ENCODE measurements around the gene RMC1.
"Not testable (repeated sequence)": the region's sequence is repeated elsewhere in the genome, so short reads cannot be mapped to it uniquely, and the experiment has no call there.

Gene RMC1

GRCh38 chr18:23553887-23554286 is 50.6 kb downstream of the RMC1 start:
- Histone ChIP-seq H3K27me3 (ENCODE audit: insufficient read depth, poor library complexity, severe bottlenecking) (no peaks in the 10 kb centered on the region), H3K4me3 (replicated peaks; ENCODE audit: insufficient read depth, low read length) (no peak overlapping the region), H3K27ac (replicated peaks) (no peak overlapping the region)
- no peak for DNase-seq (ENCODE audit: low read depth in 1 of 2, low spot score in 1 of 2)
- TF ChIP-seq GABPA (IDR thresholded peaks at IDR 0.05; ENCODE audit: low read depth) (no peak), CTCF (IDR thresholded peaks at IDR 0.05; ENCODE audit: insufficient read depth, low read length) (no peak)

GRCh38 chr18:23556145-23556780 is 53.0 kb downstream of the RMC1 start:
- no peak overlapping the region for H3K4me3 ChIP-seq (replicated peaks; ENCODE audit: insufficient read depth, low read length)
- H3K27ac ChIP-seq (replicated peaks) = no peak overlapping the region
- TF ChIP-seq POLR2AphosphoS5 (IDR thresholded peaks at IDR 0.05; ENCODE audit: low read depth) = no peak
- no peak for TF ChIP-seq GABPA (IDR thresholded peaks at IDR 0.05; ENCODE audit: low read depth)
- TF ChIP-seq CTCF (IDR thresholded peaks at IDR 0.05; ENCODE audit: insufficient read depth, low read length) = no peak
- TF ChIP-seq SPI1 (IDR thresholded peaks at IDR 0.05; ENCODE audit: borderline replicate concordance, low read depth) = no peak
- no peak for TF ChIP-seq REST (IDR thresholded peaks at IDR 0.05; ENCODE audit: insufficient replicate concordance, low read depth)
- DNase-seq (ENCODE audit: low read depth in 1 of 2, low spot score in 1 of 2) = no peak
- H3K27me3 ChIP-seq (ENCODE audit: insufficient read depth, poor library complexity, severe bottlenecking) = no peaks in the 10 kb centered on the region

- not testable (repeated sequence) for H3K27me3 ChIP-seq (ENCODE audit: insufficient read depth, poor library complexity, severe bottlenecking); H3K4me3 ChIP-seq (replicated peaks; ENCODE audit: insufficient read depth, low read length); H3K27ac ChIP-seq (replicated peaks); DNase-seq (ENCODE audit: low read depth in 1 of 2, low spot score in 1 of 2)
These were observed 54.2 kb downstream of the RMC1 start for GRCh38 chr18:23557511-23557910.

- DNase-seq (ENCODE audit: low read depth in 1 of 2, low spot score in 1 of 2) = no peak
- H3K27me3 ChIP-seq (ENCODE audit: insufficient read depth, poor library complexity, severe bottlenecking) = no peaks in the 10 kb centered on the region
- TF ChIP-seq CTCF (IDR thresholded peaks at IDR 0.05; ENCODE audit: insufficient read depth, low read length) (no peak), SPI1 (IDR thresholded peaks at IDR 0.05; ENCODE audit: borderline replicate concordance, low read depth) (no peak), GABPA (IDR thresholded peaks at IDR 0.05; ENCODE audit: low read depth) (no peak), POLR2AphosphoS5 (IDR thresholded peaks at IDR 0.05; ENCODE audit: low read depth) (no peak), REST (IDR thresholded peaks at IDR 0.05; ENCODE audit: insufficient replicate concordance, low read depth) (no peak)
- no peak overlapping the region for H3K4me3 ChIP-seq (replicated peaks; ENCODE audit: insufficient read depth, low read length)
- H3K27ac ChIP-seq (replicated peaks) = no peak overlapping the region
These were observed 56.9 kb downstream of the RMC1 start for GRCh38 chr18:23560186-23560585.
